SK-N-SH treated with all-trans-retinoic acid at 6 μM for 48 hours (cell line): Measurements from ENCODE around the gene DHX8.

ENCODE experiments used
- ATAC-seq: fragments of 200-7000 bp; cut with Tn5 transposase; 3 replicates; pipeline ENCODE4 v1.9.1; 2020; ENCODE audit warnings: mild to moderate bottlenecking, moderate library complexity
- BACH2 ChIP-seq: fragments of 250-450 bp; sonication (Bioruptor Pico); IDR thresholded peaks from 2 replicates; pipeline ENCODE4 v1.9.0; 2021; ENCODE audit warnings: mild to moderate bottlenecking, borderline replicate concordance
- CSDC2 ChIP-seq: fragments of 250-450 bp; sonication (Bioruptor Pico); IDR thresholded peaks from 2 replicates; pipeline ENCODE4 v1.5.0; 2020; ENCODE audit warnings: mild to moderate bottlenecking, moderate library complexity
- CSRNP3 ChIP-seq: fragments of 250-450 bp; sonication (Bioruptor Pico); IDR thresholded peaks from 2 replicates; pipeline ENCODE4 v1.5.1; 2021; ENCODE audit warnings: mild to moderate bottlenecking, moderate library complexity
- GLIS3 ChIP-seq: fragments of 250-450 bp; sonication (Bioruptor Pico); IDR thresholded peaks from 2 replicates; pipeline ENCODE4 v1.5.0; 2020; ENCODE audit warnings: mild to moderate bottlenecking, moderate library complexity
- ISL1 ChIP-seq: fragments of 250-450 bp; sonication (Bioruptor Pico); IDR thresholded peaks from 2 replicates; pipeline ENCODE4 v2.1.2; 2022; ENCODE audit warnings: mild to moderate bottlenecking, moderate library complexity
- OSR1 ChIP-seq: fragments of 250-450 bp; sonication (Bioruptor Pico); IDR thresholded peaks from 2 replicates; pipeline ENCODE4 v1.8.0; 2022; ENCODE audit warnings: moderate library complexity, mild to moderate bottlenecking, inconsistent platforms
- PATZ1 ChIP-seq: fragments of 250-450 bp; sonication (Bioruptor Pico); IDR thresholded peaks from 2 replicates; pipeline ENCODE4 v1.8.0; 2020; ENCODE audit warnings: mild to moderate bottlenecking, moderate library complexity, borderline replicate concordance
- POU6F1 ChIP-seq: fragments of 250-450 bp; sonication (Bioruptor Pico); IDR thresholded peaks from 2 replicates; pipeline ENCODE4 v1.8.0; 2021; ENCODE audit warnings: low read depth, mild to moderate bottlenecking, moderate library complexity, borderline replicate concordance
- PPARA ChIP-seq: fragments of 250-450 bp; sonication (Bioruptor Pico); IDR thresholded peaks from 2 replicates; pipeline ENCODE4 v1.5.0; 2020; ENCODE audit warnings: mild to moderate bottlenecking, borderline replicate concordance
- RARB ChIP-seq: fragments of 250-450 bp; sonication (Bioruptor Pico); IDR thresholded peaks from 2 replicates; pipeline ENCODE4 v1.8.0; 2021; ENCODE audit warnings: mild to moderate bottlenecking, moderate library complexity
- SNAI2 ChIP-seq: fragments of 250-450 bp; sonication (Bioruptor Pico); IDR thresholded peaks from 2 replicates; pipeline ENCODE4 v1.5.0; 2020; ENCODE audit warnings: mild to moderate bottlenecking, moderate library complexity
- ZC3H10 ChIP-seq: fragments of 250-450 bp; sonication (Bioruptor Pico); IDR thresholded peaks from 2 replicates; pipeline ENCODE4 v1.5.1; 2021; ENCODE audit warnings: mild to moderate bottlenecking, moderate library complexity
- ZFP3 ChIP-seq: fragments of 250-450 bp; sonication (Bioruptor Pico); IDR thresholded peaks from 2 replicates; pipeline ENCODE4 v1.5.0; 2020; ENCODE audit warnings: mild to moderate bottlenecking, moderate library complexity
- ZFP30 ChIP-seq: fragments of 450-650 bp; formaldehyde crosslinking; IDR thresholded peaks from 2 replicates; pipeline ENCODE4 v1.5.0; 2022; ENCODE audit warnings: mild to moderate bottlenecking, moderate library complexity
- ZNF565 ChIP-seq: fragments of 450-650 bp; formaldehyde crosslinking; conservative IDR thresholded peaks from 2 replicates; pipeline ENCODE4 v1.5.0; 2020; ENCODE audit warnings: low read depth, mild to moderate bottlenecking, moderate library complexity
- ZNF8 ChIP-seq: fragments of 450-650 bp; formaldehyde crosslinking; IDR thresholded peaks from 2 replicates; pipeline ENCODE4 v1.5.0; 2020; ENCODE audit warnings: mild to moderate bottlenecking, moderate library complexity
- TF ChIP-seq, protein P1 (sequence below): fragments of 250-450 bp; sonication (Bioruptor Pico); IDR thresholded peaks from 2 replicates; pipeline ENCODE4 v1.5.0; 2020; ENCODE audit warnings: mild to moderate bottlenecking, moderate library complexity
- TF ChIP-seq, protein P2 (sequence below): fragments of 250-450 bp; sonication (Bioruptor Pico); IDR thresholded peaks from 2 replicates; pipeline ENCODE4 v1.5.1; 2020; ENCODE audit warnings: low read depth, mild to moderate bottlenecking, moderate library complexity

The DHX8 gene

DNA sequence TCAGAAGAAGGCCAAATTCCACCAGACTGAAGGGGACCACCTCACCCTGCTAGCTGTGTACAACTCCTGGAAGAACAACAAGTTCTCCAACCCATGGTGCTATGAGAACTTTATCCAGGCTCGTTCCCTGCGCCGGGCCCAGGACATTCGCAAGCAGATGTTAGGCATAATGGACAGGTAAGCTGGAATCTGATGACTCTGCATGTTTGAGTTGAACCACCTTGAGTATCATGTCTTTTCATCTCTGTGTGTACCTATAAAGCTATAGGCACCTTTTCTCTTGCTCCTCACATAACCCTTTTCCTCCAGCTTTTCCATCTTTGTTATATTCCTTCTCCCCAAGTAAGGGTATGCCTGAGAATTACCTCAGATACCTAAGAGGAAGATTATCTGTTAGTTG is 37.6 kb downstream of the DHX8 start:
- TF ChIP-seq ZFP30 (CRISPR knock-in tag) (no peak), CSDC2 (no peak), POU6F1 (CRISPR knock-in tag) (no peak), RARB (CRISPR knock-in tag) (no peak)
- no peak for ATAC-seq

DNA sequence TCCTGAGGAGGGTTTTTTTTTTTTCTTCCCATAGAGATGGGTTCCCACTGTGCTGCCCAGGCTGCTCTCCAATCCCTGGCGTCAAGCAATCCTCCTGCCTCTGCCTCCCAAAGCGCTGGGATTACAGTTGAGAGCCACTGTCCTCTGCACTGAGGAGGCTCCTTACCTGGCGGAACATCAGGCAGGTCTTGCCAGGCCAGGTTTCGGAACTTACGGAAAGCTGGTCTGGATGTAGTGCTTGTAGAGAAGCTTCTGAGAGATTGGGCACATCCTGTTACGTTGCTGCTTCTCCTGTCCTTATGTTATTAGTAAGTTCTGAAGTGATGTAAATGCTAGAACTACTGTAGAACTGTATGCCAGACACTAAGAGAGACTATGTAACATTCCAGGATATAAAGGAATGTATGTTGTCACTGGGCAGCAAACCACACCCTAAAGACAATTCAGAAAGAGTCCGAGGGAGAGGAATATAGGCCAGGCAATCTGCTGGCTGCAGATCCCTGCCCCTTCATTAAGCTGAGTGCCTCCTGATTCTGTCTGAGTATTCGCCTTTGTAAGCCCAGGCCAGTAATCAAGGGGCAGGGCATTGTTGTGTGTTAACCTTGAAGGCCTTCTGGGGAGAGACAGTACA is 41.3 kb downstream of the DHX8 start:
- no peak for TF ChIP-seq ZNF8 (CRISPR knock-in tag)
- peak; percentile 46 for ATAC-seq

GRCh38 chr17:43526886-43527648 is 43.3 kb downstream of the DHX8 start:
- no peak for ATAC-seq
- TF ChIP-seq ZC3H10 (no peak), BACH2 (CRISPR knock-in tag) (no peak), ISL1 (CRISPR knock-in tag) (no peak), SNAI2 (CRISPR knock-in tag) (no peak), OSR1 (no peak), ZFP30 (CRISPR knock-in tag) (no peak), CSDC2 (no peak), ZNF565 (CRISPR knock-in tag) (no peak), PPARA (CRISPR knock-in tag) (no peak), ZFP3 (CRISPR knock-in tag) (no peak), RARB (CRISPR knock-in tag) (no peak), ZNF8 (CRISPR knock-in tag) (no peak), PATZ1 (CRISPR knock-in tag) (no peak), CSRNP3 (CRISPR knock-in tag) (no peak), POU6F1 (CRISPR knock-in tag) (no peak)
- TF ChIP-seq, protein P1, sequence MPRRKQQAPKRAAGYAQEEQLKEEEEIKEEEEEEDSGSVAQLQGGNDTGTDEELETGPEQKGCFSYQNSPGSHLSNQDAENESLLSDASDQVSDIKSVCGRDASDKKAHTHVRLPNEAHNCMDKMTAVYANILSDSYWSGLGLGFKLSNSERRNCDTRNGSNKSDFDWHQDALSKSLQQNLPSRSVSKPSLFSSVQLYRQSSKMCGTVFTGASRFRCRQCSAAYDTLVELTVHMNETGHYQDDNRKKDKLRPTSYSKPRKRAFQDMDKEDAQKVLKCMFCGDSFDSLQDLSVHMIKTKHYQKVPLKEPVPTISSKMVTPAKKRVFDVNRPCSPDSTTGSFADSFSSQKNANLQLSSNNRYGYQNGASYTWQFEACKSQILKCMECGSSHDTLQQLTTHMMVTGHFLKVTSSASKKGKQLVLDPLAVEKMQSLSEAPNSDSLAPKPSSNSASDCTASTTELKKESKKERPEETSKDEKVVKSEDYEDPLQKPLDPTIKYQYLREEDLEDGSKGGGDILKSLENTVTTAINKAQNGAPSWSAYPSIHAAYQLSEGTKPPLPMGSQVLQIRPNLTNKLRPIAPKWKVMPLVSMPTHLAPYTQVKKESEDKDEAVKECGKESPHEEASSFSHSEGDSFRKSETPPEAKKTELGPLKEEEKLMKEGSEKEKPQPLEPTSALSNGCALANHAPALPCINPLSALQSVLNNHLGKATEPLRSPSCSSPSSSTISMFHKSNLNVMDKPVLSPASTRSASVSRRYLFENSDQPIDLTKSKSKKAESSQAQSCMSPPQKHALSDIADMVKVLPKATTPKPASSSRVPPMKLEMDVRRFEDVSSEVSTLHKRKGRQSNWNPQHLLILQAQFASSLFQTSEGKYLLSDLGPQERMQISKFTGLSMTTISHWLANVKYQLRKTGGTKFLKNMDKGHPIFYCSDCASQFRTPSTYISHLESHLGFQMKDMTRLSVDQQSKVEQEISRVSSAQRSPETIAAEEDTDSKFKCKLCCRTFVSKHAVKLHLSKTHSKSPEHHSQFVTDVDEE (CRISPR knock-in tag) = no peak

DNA sequence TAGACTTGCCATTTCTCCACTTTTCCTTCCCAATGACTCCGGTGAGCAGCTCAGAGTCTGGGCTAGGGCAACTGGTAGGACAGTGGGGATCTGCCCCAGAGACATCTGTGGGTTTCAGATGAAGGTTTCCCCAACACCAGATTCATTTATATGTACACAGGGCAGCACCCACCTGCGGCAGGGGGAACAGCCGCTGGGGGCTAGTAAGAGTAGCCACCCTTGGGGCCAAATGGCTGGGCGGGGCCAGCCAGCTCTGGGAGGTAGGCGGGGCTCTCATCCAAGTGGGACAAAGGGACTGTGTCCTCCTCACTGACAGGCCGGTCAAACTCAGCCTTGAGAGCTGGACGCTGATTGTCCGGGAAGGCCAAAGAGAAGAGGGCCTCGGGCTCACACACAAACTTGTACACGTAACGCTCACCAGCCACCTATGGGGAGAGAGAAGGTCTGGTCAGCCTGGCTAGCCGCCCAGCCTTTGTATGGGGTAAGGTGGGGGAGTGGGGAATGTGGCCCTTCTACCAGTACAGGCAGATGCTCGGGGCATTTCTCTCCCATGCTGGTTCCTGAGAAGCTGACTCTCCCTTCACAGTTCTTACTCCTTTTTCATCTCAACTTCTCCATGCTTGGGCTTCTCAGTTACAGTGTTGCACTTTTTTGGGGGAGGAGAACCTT is 44.7 kb downstream of the DHX8 start:
- ATAC-seq = no peak
- TF ChIP-seq SNAI2 (CRISPR knock-in tag) (no peak), GLIS3 (CRISPR knock-in tag) (no peak), ZNF565 (CRISPR knock-in tag) (no peak), ZNF8 (CRISPR knock-in tag) (no peak), ZFP30 (CRISPR knock-in tag) (no peak), BACH2 (CRISPR knock-in tag) (no peak), CSRNP3 (CRISPR knock-in tag) (no peak), OSR1 (no peak), ZC3H10 (no peak), ZFP3 (CRISPR knock-in tag) (no peak)
- TF ChIP-seq, protein P2, sequence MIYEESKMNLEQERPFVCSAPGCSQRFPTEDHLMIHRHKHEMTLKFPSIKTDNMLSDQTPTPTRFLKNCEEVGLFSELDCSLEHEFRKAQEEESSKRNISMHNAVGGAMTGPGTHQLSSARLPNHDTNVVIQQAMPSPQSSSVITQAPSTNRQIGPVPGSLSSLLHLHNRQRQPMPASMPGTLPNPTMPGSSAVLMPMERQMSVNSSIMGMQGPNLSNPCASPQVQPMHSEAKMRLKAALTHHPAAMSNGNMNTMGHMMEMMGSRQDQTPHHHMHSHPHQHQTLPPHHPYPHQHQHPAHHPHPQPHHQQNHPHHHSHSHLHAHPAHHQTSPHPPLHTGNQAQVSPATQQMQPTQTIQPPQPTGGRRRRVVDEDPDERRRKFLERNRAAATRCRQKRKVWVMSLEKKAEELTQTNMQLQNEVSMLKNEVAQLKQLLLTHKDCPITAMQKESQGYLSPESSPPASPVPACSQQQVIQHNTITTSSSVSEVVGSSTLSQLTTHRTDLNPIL = no peak
